Keratinocyte (primary cell): ENCODE data around the gene HYPK.

Experiments used
- CTCF ChIP-seq, 3 experiments: IDR thresholded peaks in 1 of 3; conservative IDR thresholded peaks in 1 of 3; optimal IDR thresholded peaks in 1 of 3; 2 replicates in 2 of 3; 3 replicates in 1 of 3; pipeline versions ENCODE3 to v1.5.1; 2011; ENCODE audit warnings: low read length in 3 of 3, mild to moderate bottlenecking in 3 of 3, moderate library complexity in 2 of 3, control low read depth in 1 of 3, inconsistent platforms in 1 of 3; ENCODE audit not compliant: insufficient read depth in 2 of 3; ENCODE audit errors: extremely low read depth in 1 of 3
- EZH2 ChIP-seq: IDR thresholded peaks from one replicate; pipeline ENCODE4 v1.6.1; 2012; ENCODE audit warnings: inconsistent platforms, mild to moderate bottlenecking, low read length, moderate library complexity

GRCh38 chr15:43762824-43763223 lies 37.6 kb upstream of the HYPK start:
- TF ChIP-seq CTCF (optimal IDR thresholded peaks at IDR 0.05 in 1 of 3, IDR thresholded peaks at IDR 0.05 in 1 of 3, conservative IDR thresholded peaks at IDR 0.05 in 1 of 3; ENCODE audit: extremely low read depth in 1 of 3, insufficient read depth in 2 of 3, low read length in 3 of 3) = no peak
- no peak for TF ChIP-seq EZH2
